Activated CD8-positive, alpha-beta memory T cell treated with anti-CD3 and anti-CD28 coated beads for 4 hours (primary cell): ENCODE data around the gene AATF.

Source experiments
- DNase-seq, 2 donors: peaks; one replicate each; pipeline ENCODE4 v3.0.0-alpha.2; 2020; ENCODE audit warnings: low read depth in 2 of 2

Gene AATF

GRCh38 chr17:36979565-36979941 lies 30.8 kb downstream of the AATF start:
- no peak for DNase-seq

GRCh38 chr17:36980280-36980761 lies 31.6 kb downstream of the AATF start:
- DNase-seq, result no peak

GRCh38 chr17:36983618-36984017 lies 34.9 kb downstream of the AATF start:
- DNase-seq, result no peak

- no peak for DNase-seq
Measured at GRCh38 chr17:36989173-36989572, 40.4 kb downstream of the AATF start.

- no peak for DNase-seq
Measured at GRCh38 chr17:36992701-36993100, 43.9 kb downstream of the AATF start.

- DNase-seq, result no peak
Measured at GRCh38 chr17:36993227-36993626, 44.5 kb downstream of the AATF start.

GRCh38 chr17:36994438-36994837 lies 45.7 kb downstream of the AATF start:
- no peak for DNase-seq

- no peak for DNase-seq
Measured at GRCh38 chr17:36999471-36999870, 50.7 kb downstream of the AATF start.

GRCh38 chr17:37016780-37017179 lies 68.0 kb downstream of the AATF start:
- no peak for DNase-seq

- DNase-seq, result no peak
Measured at GRCh38 chr17:37017404-37017803, 68.7 kb downstream of the AATF start.

GRCh38 chr17:37019117-37019740 lies 70.5 kb downstream of the AATF start:
- no peak for DNase-seq

- DNase-seq, result no peak
Measured at GRCh38 chr17:37019741-37020129, 71.0 kb downstream of the AATF start.

- no peak for DNase-seq
Measured at GRCh38 chr17:37024181-37024637, 75.5 kb downstream of the AATF start.

- no peak for DNase-seq
Measured at GRCh38 chr17:37025238-37025637, 76.5 kb downstream of the AATF start.

GRCh38 chr17:37025847-37026530 lies 77.2 kb downstream of the AATF start:
- no peak for DNase-seq

- DNase-seq, result no peak
Measured at GRCh38 chr17:37026531-37026869, 77.7 kb downstream of the AATF start.

- no peak for DNase-seq
Measured at GRCh38 chr17:37028040-37028439, 79.3 kb downstream of the AATF start.

GRCh38 chr17:37031493-37032083 lies 82.8 kb downstream of the AATF start:
- DNase-seq, result no peak

GRCh38 chr17:37037590-37038155 lies 88.9 kb downstream of the AATF start:
- DNase-seq, result no peak

GRCh38 chr17:37039269-37039668 lies 90.5 kb downstream of the AATF start:
- no peak for DNase-seq

GRCh38 chr17:37041932-37042331 lies 93.2 kb downstream of the AATF start:
- no peak for DNase-seq

- no peak for DNase-seq
Measured at GRCh38 chr17:37043201-37043600, 94.4 kb downstream of the AATF start.

GRCh38 chr17:37045351-37045922 lies 96.7 kb downstream of the AATF start:
- no peak for DNase-seq
